Fibroblast of lung (primary cell): Measurements from ENCODE around the gene DXO. TPM values are rescaled to one million over a fixed set of nuclear protein-coding genes. Genes with fewer than 3 reads are reported as not detected.
A peak's percentile ranks its signal among the peaks of the same experiment; 100 is the strongest.

Experiments
- DNase-seq, 2 donors: peaks; one replicate each; pipeline versions ENCODE4 v3.0.0 to v3.0.0-alpha.2; 2010; ENCODE audit warnings: low read depth in 2 of 2
- H2AFZ ChIP-seq: 2 replicates; pipeline ENCODE4 v1.5.1; 2012; ENCODE audit warnings: low read length, control low read depth, inconsistent platforms
- H3K27ac ChIP-seq: 2 replicates; pipeline ENCODE4 v1.5.1; 2011; ENCODE audit warnings: low read length, control low read depth; ENCODE audit not compliant: insufficient read depth
- H3K27me3 ChIP-seq: 2 replicates; pipeline ENCODE4 v1.5.1; 2011; ENCODE audit warnings: mild to moderate bottlenecking, low read length; ENCODE audit not compliant: control insufficient read depth, insufficient read depth
- H3K36me3 ChIP-seq: 2 replicates; pipeline ENCODE4 v1.5.1; 2011; ENCODE audit warnings: low read length; ENCODE audit not compliant: control insufficient read depth, insufficient read depth
- H3K4me1 ChIP-seq: 2 replicates; pipeline ENCODE4 v1.5.1; 2011; ENCODE audit warnings: low read length; ENCODE audit not compliant: control insufficient read depth, insufficient read depth; ENCODE audit errors: extremely low read depth
- H3K4me2 ChIP-seq: 2 replicates; pipeline ENCODE4 v1.5.1; 2011; ENCODE audit warnings: low read length, control low read depth; ENCODE audit not compliant: insufficient read depth; ENCODE audit errors: extremely low read depth
- H3K4me3 ChIP-seq, 4 experiments: fragments of 200-600 bp in 1 of 4; sonication (generic) in 1 of 4; replicated peaks in 1 of 4; 2 replicates each; pipeline ENCODE4 v1.5.1; 2011 to 2016; ENCODE audit warnings: low read length in 4 of 4, low read depth in 3 of 4, mild to moderate bottlenecking in 3 of 4, control low read depth in 2 of 4, inconsistent platforms in 1 of 4, mixed read lengths in 1 of 4; ENCODE audit not compliant: insufficient read depth in 1 of 4; ENCODE audit errors: control extremely low read depth in 1 of 4
- H3K79me2 ChIP-seq: 2 replicates; pipeline ENCODE4 v1.5.1; 2012; ENCODE audit warnings: mild to moderate bottlenecking, low read length, inconsistent platforms; ENCODE audit not compliant: control insufficient read depth, insufficient read depth
- H3K9ac ChIP-seq: 2 replicates; pipeline ENCODE4 v1.5.1; 2011; ENCODE audit warnings: mild to moderate bottlenecking, low read length, control low read depth; ENCODE audit not compliant: insufficient read depth
- H3K9me3 ChIP-seq: 2 replicates; pipeline ENCODE4 v1.5.1; 2012; ENCODE audit warnings: low read depth, low read length; ENCODE audit not compliant: control insufficient read depth, insufficient read depth
- H4K20me1 ChIP-seq: 2 replicates; pipeline ENCODE4 v1.5.1; 2011; ENCODE audit warnings: low read length; ENCODE audit not compliant: control insufficient read depth, insufficient read depth; ENCODE audit errors: extremely low read depth
- EZH2 ChIP-seq: IDR thresholded peaks from 2 replicates; pipeline ENCODE4 v1.5.1; 2012; ENCODE audit warnings: low read length, control low read depth, mild to moderate bottlenecking; ENCODE audit errors: missing control alignments
- polyA plus RNA-seq, 2 donors: library from polyadenylated mRNA; depleted of rRNA in 1 of 2; stranded (reverse) in 1 of 2; unstranded in 1 of 2; fragments of >200 nt; gene quantifications; 2 replicates each; pipeline ENCODE4 v1.2.1, GENCODE V29; 2011 to 2012; ENCODE audit warnings: missing spikeins in 1 of 2
- total RNA-seq: library from RNA; depleted of rRNA; stranded (reverse); fragments of >200 nt; gene quantifications from 2 replicates; pipeline ENCODE4 v1.2.1, GENCODE V29; 2014
- TF ChIP-seq, protein P1 (sequence below), 2 donors: IDR thresholded peaks in 1 of 2; conservative IDR thresholded peaks in 1 of 2; 1 replicate in 1 of 2; 2 replicates in 1 of 2; pipeline ENCODE4 v1.5.1; 2011 to 2012; ENCODE audit warnings: low read length in 2 of 2, control low read depth in 1 of 2, inconsistent platforms in 1 of 2, low read depth in 1 of 2, mild to moderate bottlenecking in 1 of 2

The DXO gene
- total and polyA plus RNA-seq, 2 donors (not counting 1 experiment from before 2014, with no cell fraction given), result 9.1 to 14.0 TPM

GRCh38 chr6:31945507-31946369, 26.2 kb downstream of the DXO start, which contains the start of gene CFB:
CFB (plus strand) TSS chr6:31946095; CDS start chr6:31946222, 127 bp downstream.
- Histone ChIP-seq H3K36me3 (peaks cover 2% of the 10 kb centered on the region), H3K27me3 (peaks cover 4% of the 10 kb centered on the region), H3K4me2 (peak within 1 kb of the TSS; percentile 100), H2AFZ (peak within 1 kb of the TSS; percentile 82), H3K27ac (peak within 1 kb of the TSS; percentile 80), H4K20me1 (no peaks in the 10 kb centered on the region), H3K9me3 (no peaks in the 10 kb centered on the region), H3K9ac (peak within 1 kb of the TSS; percentile 3), H3K4me1 (peaks cover 12% of the 10 kb centered on the region), H3K4me3 (peak within 1 kb of the TSS; percentile 7 to 50 (median 32)), H3K79me2 (no peaks in the 10 kb centered on the region)
- TF ChIP-seq EZH2, result no peak
- TF ChIP-seq, protein P1, sequence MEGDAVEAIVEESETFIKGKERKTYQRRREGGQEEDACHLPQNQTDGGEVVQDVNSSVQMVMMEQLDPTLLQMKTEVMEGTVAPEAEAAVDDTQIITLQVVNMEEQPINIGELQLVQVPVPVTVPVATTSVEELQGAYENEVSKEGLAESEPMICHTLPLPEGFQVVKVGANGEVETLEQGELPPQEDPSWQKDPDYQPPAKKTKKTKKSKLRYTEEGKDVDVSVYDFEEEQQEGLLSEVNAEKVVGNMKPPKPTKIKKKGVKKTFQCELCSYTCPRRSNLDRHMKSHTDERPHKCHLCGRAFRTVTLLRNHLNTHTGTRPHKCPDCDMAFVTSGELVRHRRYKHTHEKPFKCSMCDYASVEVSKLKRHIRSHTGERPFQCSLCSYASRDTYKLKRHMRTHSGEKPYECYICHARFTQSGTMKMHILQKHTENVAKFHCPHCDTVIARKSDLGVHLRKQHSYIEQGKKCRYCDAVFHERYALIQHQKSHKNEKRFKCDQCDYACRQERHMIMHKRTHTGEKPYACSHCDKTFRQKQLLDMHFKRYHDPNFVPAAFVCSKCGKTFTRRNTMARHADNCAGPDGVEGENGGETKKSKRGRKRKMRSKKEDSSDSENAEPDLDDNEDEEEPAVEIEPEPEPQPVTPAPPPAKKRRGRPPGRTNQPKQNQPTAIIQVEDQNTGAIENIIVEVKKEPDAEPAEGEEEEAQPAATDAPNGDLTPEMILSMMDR (conservative IDR thresholded peaks at IDR 0.05 in 1 of 2, IDR thresholded peaks at IDR 0.05 in 1 of 2; ENCODE audit: low read depth in 1 of 2, low read length in 2 of 2), result no peak
- DNase-seq, result peak; percentile 80 to 85

GRCh38 chr6:31945154-31945506, 26.8 kb downstream of the DXO start:
- H3K4me2 ChIP-seq, result peak overlapping the region; percentile 100
- DNase-seq, result no peak
- no peaks in the 10 kb centered on the region for H3K9me3 ChIP-seq
- no peaks in the 10 kb centered on the region for H4K20me1 ChIP-seq
- H3K4me3 ChIP-seq, result peak overlapping the region in 1 of 4 experiments; percentile 35
- peaks cover 4% of the 10 kb centered on the region for H3K27me3 ChIP-seq
- TF ChIP-seq EZH2, result no peak
- peak overlapping the region; percentile 54 for H2AFZ ChIP-seq
- peaks cover 12% of the 10 kb centered on the region for H3K4me1 ChIP-seq
- no peaks in the 10 kb centered on the region for H3K79me2 ChIP-seq
- H3K9ac ChIP-seq, result no peak overlapping the region
- peak overlapping the region; percentile 80 for H3K27ac ChIP-seq
- H3K36me3 ChIP-seq, result no peaks in the 10 kb centered on the region

DNA sequence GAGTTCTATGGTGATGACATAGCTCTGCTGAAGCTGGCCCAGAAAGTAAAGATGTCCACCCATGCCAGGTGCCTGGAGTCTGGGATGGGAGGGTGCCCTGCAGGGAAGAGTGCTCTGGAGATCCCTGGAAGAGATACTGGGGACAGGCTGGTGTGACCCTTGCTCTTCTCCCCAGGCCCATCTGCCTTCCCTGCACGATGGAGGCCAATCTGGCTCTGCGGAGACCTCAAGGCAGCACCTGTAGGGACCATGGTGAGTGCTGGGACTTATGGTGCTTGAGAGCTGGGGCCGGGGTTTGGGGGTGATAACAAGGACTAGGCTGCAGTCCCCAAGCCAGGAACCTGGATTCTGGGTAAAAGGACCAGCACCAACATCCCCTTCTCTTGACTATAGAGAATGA, 28.2 kb downstream of the DXO start:
- TF ChIP-seq, protein P1 (conservative IDR thresholded peaks at IDR 0.05 in 1 of 2, IDR thresholded peaks at IDR 0.05 in 1 of 2; ENCODE audit: low read depth in 1 of 2, low read length in 2 of 2), result no peak
- no peak for TF ChIP-seq EZH2
- Histone ChIP-seq H3K9me3 (no peaks in the 10 kb centered on the region), H3K9ac (no peak overlapping the region), H4K20me1 (no peaks in the 10 kb centered on the region), H3K27ac (no peak overlapping the region), H3K79me2 (no peaks in the 10 kb centered on the region), H3K4me1 (peaks cover 12% of the 10 kb centered on the region), H3K4me3 (no peak overlapping the region), H2AFZ (no peak overlapping the region), H3K36me3 (no peaks in the 10 kb centered on the region), H3K4me2 (no peak overlapping the region), H3K27me3 (peaks cover 4% of the 10 kb centered on the region)
- DNase-seq, result no peak
